NOMO-1 treated with dmso at 0.1 percent for 144 hours (cell line): ENCODE data around the gene TGM2.
"Not testable (repeated sequence)": the region's sequence is repeated elsewhere in the genome, so short reads cannot be mapped to it uniquely, and the experiment has no call there.

ENCODE experiments used
- DNase-seq: peaks from one replicate; lab custom pipeline; 2025; ENCODE audit not compliant: unreplicated experiment; lab: John Stamatoyannopoulos, UW

The TGM2 gene

DNA sequence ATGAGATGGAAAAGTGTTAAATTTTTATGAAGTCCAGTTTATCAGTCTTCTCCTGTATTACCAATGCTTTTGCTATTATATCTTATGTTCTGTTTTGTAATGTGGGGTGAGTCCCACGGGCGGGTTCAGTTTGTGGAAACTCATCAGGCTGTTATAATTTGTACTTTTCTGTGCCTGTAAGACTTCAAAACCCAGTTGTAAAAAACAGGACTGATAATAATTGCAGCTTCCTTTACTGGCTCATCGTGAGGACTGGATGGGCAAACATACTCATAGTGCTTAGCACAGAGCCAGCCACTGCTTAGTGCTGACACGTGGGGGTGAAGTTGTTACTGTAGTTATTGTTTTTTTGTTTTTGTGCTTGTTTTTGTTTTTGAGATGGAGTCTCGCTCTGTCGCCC, 45.6 kb downstream of the TGM2 start:
- no peak for DNase-seq

DNA sequence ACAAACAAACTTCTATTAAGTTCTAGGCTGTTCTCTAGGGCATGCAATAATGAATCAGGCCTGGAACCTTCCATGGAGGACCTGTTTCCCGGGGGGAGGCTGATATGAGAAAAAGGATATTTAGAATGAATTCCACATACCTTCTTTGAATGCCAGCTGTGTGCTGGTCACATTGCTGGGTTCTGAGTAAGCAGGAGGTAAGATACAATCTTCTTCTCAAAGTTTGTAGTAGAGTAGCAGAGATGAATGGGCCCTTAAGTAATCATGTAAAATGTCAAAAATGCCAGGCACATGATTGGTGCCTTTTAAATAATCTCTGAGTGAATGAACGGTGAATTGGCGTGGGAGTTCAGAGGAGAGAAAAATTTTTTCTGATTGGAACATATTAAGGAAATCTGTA, 47.4 kb downstream of the TGM2 start:
- DNase-seq: no peak

DNA sequence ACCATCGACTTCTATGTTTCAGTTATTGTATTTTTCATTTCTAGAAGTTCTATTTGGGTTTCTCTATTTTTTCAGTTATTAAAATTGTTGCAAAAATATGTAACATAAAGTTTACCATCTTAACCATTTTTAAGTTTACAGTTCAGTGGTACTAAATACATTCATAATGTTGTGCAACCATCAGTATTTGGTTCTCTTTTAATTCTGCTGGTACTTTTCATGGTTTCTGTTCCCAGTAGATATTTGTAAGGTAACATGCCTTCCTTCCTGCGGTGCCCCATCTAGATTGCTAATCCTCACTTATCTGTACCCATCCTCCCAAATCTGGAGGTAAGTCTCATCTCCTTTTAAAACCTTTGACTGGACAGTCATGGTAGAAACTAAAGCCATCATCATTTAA, 47.9 kb downstream of the TGM2 start:
- no peak for DNase-seq

DNA sequence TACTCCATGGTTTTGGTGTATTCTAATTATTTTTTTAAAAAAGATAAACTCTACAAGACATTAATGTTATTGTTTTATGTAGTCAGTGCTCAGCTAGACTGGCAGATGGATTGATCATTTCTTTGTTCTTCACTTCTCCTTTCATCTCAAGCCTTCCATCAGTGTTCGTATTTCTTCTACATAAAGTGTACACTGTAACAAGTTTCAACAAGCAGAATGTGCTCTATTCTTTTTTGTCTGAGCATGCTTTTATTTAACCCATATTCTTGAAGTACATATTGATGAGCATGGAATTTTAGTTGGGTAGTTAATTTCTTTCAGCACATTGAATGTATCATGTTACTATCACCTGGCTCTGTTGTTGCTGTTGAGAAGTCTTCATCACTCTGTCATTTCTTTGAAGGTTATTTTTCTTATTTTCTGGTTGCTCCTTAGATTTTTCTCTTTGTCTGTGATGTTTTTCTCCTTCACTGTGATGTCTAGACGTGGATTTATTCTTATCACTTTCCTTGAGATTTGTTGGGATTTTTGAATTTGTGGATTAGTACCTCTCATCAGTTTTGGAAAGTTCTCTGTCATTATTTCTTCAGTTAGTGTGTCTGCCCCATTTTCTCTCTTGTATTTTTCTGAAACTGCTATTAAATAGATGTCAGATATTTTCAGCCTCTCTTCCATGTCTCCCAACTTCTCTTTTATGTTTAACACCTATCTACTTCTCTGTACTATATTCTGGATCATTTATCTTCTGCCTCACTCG, 48.5 kb downstream of the TGM2 start:
- no peak for DNase-seq

DNA sequence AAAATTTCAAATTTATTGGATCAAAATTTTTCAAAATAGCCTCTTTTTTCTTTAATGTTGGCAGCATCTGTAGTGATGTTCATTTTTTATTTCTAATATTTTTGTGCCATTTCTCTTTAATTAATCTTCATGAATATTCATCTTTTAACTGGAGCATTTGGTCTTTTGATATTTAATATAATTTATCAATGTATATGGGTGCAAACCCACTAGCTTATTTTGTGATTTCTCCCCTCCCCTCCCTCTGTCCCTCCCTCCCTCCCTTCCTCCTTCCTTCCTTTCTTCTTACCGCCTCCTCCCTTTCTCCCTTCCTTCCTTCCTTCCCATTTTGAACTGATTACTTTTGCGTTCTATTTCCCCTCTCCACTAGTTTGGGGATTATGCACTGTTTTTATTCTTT, 49.2 kb downstream of the TGM2 start:
- no peak for DNase-seq

DNA sequence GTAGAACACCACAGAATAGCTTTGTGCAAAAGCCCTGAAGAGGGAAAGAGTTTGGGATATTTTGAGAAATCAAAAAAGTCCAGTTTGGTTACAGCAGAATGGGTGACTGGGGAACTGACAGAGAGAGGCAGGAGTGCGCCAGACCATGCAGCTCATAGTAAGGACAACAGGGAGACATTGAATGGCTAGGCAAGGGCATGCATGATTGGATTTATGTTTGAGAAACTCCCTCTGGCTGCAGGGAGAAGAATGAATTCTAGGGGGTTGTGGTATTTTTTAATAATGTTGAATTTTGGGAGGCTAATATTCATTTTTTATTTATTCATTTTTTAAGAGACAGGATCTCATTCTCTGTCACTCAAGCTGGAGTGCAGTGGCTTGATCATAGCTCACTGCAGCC, 49.9 kb downstream of the TGM2 start:
- DNase-seq: no peak

DNA sequence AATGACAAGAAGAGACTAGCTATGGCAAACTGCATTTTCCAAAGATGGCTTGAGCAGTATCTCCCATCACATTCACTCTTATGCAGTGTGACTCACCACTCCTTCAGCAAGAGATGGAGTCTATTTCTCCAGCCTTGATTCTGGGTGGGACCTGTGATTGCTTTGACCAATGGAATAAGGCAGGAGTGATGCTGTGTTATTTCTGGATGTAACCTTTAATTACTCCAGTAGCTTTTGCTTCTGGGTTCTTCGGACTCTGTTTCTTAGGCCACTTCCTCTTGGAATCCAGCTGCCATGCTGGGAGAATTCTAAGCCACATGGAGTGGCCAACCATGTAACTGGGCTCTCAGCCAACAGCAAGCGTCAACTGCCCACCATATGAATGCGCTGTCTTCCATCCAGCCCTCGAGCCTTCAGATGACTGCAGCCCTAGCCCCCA, 50.7 kb downstream of the TGM2 start:
- DNase-seq: no peak

DNA sequence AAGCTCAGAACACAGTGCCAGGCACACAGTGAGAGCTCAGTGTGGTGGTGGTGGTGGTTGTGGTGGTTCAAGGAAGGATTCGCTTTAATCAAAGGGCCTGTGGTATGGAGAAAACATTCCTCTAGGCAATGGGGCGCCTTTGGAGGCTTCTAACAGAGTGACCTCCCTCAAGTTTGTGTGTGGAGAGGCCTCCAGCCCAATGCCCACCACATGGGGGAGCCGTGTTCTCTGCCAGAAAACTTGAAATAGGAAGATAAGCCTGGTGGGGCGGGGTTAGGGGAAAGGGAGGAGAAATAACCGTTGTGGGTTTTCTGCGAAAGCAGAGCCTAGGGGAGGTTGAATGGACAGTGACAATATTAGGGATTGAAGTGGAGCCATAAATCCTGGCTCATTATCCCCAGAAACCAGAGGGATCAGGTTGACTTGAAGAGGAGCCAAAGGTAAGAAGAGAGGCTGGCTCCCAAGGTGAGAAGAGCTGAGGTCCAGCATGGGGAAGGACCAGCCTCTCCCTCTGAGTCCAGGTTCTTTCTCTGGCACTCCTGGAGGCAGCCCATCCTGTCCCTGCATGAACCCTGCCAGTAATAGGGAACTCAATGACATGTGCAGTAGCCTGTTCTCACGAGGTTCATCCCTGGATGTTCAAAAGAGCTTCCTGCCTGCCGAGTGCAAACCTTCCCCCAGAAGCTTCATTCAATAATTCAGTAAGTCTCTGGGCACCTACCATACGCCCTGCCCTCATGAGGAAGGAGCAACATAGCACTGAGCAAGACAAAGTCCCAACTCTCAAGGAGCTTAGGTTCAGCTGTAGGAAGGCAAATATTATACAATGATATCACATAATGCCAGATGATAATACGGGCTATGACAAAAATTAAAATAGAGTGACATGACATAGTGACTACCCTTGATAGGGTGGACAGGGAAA, 51.4 kb downstream of the TGM2 start:
- peak; percentile 72 for DNase-seq

DNA sequence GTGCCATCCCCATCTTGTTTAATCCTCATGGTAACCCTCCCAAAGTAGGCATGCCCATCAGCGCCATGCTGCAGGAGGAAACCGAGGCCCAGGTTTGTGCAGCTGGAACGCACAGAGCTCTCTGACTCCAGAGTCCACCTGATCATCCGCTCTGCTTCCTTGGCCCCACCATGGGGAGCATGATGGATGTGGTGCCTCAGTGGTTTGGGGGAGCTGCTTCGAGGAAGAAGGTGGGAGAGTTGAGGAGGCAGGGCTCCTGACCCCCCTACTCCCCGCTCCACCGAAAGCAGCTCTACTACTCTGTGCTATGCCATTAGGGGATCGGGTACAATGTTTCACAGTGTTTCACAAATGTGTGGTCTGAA, 52.2 kb downstream of the TGM2 start:
- DNase-seq: no peak

DNA sequence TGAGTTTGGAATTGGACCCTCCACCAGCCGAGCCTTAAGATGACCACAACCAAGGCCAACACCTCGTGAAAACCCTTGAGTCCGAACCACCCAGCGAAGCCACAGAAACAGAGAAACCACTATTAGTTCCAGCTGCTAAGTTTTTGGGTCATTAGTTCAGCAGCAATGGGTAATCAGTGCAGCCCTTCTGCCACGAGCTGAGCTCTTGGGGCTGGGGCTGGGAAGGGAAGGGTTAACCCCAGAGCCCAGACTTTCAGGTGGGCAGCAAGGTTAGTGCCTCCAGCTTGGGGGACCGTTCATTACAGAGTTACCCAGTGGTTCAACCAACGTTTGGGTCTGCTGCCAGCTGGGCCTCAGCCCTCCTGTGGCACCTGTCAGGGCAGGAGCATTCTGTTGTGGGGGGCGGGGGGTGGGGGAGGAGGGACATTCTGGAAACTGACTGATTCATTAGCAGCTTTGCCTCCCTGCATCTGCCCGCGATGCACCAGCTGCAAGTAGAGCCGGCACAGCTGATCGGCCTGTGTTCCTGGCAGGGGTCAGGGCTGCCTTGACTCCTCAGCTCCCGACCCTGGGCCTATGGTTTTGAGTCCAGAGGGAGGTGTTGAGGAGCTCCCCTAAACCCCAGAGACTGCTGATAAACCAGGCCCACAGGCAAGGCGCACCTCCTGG, 52.7 kb downstream of the TGM2 start:
- DNase-seq: no peak

DNA sequence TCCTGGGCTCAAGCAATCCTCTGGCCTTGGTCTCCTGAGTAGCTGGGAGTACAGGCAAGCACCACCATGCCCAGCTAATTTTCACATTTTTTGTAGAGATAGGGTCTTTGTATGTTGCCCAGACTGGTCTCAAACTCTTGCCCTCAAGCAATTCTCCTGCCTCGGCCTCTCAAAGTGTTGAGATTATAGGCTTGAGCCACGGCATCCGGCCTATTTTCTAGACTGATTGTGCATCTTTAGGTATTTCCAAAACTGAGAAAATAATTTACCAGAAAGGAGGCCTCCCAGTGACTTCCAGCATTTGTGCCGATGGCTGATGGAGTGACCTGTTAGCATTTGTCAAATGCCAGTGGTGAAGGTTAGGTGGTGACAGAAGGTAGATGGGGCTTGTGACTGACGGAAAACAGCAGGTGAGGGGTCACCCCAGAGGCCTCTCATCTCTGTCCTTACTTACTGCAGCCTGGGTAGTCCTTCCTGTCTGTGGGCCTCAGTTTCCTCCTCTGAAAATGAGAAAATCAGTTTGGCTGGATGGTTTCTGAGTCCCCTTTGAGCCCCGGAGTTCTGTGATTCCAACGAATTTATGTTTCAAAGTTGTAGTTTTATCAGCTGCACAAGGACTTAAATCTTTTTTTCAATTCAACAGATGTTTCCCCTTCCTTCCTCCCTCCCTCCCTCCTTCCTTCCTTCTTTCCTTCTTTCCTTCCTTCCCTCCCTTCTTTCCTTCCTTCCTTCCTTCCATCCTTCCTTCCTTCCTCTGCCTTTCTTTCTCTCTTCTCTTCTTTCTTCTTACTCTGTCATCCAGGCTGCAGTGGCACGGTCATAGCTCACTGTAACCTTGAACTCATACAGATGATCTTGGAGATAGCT, 53.5 kb downstream of the TGM2 start:
- no peak for DNase-seq

DNA sequence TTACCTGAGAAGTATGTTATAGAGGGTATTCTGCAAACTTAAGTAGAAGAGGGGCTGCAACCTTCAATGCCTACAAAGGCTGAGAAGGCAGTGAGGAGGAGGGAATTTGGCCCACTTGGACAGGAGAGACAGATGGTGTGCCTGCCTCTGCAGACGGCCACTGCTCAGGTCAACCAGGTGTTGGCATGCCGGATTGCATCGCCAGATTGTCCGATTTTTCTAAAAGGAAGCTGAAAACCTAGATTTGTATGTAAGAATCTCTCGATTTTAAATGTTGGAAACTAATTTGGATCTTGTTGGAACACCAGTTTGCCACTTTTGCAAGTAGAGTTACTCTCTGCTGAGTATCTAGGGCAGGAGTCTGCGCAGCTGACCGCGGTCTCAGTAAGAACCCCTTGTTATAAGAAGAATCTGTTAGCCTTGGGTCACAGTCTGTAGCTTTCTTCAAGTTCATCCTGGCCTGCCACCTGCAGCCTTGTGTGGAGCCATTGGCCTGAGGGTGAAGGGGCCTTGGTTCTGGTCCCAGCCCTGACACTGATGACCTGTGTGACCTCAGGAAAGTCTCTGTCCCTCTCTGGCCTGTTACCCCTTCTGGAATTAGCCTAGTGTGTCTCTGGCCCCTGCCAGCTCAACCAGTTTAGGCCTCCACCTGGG, 54.4 kb downstream of the TGM2 start:
- no peak for DNase-seq

DNA sequence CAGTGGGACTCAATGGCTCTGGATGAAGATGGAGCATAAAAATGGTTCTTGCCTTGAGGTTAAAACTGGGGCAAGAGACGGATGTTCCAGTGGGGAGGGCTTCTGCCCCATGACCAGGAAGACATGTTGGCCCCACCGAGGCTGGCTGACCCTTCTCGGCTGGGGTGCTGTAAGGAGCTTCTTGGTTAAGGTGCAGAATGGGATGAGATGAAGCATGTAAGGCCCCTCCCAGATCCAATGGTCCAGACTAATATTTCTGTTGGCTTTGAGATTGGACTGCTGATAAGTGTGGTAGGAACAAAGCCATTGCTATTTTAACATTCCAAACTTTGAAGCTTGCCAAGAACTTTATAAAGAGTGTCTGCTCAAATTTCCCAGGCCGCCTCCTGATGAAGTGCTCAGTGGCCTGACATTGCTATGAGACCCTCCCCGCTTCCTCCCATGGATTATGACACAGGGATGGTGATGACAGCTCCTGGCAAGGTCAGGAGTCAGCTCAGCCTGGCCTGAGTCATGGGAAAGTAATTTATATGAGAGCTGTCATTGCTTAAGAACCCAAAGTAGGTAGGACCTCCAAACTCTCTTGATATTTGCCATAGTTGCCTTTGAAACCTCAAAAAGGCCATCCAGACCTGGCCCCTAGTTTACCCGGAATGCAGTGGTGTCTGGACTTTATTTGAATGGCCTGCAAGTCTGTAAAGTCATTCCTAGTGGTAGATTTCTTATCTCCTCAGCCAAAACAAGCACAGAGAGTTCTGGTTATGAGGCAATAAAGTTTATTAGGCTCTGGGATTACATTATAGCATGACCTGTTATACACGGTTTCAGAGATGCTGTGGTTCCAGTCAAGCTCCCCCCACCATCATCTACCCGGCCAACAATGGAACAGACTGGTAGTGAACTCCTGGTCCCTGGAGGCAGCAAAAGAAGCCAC, 55.2 kb downstream of the TGM2 start:
- DNase-seq: no peak

DNA sequence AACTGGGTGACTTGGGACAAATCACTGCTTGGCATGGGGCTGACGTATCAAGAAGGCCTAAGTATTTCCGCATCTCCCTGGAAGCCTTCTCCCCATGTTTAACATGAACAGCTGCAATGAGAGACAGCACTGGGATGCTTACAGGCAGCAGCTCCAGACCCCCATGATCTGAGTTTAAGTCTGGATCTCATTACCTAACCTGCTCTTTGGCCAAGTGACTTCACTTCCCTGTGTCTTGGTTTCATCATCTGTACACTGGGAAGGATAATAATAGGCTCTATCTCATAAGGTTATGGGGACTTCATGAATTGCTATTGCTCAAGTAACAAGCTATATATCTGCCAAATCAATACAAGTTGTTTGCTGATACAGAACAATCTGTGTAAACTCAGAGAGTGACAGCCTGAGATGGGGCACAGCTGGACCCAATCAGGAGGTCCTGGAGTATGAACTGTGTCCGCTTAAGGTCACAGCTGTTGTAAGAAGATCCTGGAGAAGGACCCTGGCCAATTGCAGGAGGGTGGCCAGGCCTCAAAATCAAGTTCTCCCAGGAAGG, 56.0 kb downstream of the TGM2 start:
- DNase-seq: no peak

DNA sequence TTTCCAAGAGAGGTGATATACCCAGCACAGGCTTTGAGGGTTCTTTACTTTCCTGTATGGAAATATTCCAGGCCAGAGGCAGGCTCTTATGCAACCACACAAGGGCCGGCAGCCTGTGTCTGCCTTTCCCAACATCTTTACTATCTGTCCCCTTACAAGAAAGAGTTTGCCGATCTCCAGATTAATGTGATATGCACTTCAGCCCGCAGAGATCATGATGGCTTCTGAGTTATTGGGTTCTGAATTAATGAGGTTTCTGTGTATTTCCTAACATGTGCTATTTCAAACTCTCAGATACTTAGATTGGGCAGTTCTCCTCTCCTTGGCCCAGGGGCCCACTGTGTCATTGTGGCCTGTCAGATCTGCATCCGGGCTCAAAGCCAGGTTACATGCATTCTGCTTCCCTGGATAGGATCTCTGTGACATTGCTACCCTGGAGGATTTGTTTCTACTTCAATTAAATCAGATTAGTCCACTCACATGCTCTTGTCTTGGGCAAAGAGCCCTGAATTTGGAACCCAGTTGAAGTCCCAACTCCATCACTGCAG, 56.6 kb downstream of the TGM2 start:
- DNase-seq: no peak

DNA sequence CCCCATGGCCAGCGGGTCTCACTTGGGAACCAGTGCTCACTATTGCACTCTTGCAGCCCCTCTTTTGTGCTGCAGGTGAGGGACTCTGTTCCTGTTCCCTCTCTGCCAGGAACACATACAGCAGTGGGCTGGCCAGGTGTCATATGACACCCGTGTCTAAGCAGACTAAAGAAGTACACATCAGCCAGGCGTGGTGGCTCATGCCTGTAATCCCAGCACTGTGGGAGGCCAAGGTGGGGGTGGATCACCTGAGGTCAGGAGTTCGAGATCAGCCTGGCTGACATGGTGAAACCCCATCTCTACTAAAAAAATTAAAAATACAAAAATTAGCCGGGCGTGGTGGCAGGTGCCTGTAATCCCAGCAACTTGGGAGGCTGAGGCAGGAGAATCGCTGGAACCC, 57.2 kb downstream of the TGM2 start:
- not testable (repeated sequence) for DNase-seq

DNA sequence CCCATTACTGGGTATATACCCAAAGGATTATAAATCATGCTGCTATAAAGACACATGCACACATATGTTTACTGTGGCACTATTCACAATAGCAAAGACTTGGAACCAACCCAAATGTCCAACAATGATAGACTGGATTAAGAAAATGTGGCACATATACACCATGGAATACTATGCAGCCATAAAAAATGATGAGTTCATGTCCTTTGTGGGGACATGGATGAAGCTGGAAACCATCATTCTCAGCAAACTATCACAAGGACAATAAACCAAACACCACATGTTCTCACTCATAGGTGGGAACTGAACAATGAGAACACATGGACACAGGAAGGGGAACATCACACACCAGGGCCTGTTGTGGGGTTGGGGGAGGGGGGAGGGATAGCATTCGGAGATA, 57.7 kb downstream of the TGM2 start:
- DNase-seq: not testable (repeated sequence)

DNA sequence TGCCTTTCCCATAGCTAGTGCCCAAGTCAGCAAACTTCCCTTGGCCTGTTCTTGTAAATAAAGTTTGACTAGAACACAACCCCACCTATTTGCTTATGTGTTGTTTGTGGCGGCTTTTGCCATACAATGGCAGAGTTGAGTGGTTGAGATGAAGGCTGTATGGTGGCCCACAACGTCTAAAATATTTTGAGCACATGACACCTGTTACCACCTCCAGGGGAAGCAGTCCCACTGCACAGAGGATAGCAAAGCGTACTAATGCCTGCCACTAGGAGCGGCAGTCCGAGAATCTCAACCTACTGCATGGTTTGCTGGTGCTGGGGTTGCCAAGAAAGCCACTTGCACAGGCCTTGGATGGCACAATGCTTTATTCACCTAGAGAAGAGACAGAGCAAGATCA, 58.6 kb downstream of the TGM2 start:
- DNase-seq: no peak

DNA sequence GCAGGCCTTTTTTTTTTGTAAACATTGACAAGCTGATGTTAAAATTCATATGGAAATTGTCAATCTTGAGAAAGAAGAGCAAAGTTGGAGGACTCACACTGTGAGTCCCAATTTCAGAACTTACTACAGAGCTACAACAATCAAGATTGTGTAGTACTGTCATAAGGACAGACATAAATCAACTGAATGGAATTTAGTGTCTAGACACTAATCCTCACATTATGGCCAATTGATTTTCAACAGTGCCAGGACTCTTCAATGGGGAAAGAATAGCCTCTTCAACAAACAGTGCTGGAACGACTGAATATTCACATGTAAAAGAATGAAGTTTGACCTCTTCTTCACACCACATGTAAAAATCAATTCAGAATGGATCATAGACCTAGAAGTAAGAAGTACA, 60.8 kb downstream of the TGM2 start:
- no peak for DNase-seq
